Stimulated activated CD8-positive, alpha-beta memory T cell treated with anti-CD3 and anti-CD28 coated beads, Interleukin-12 subunit alpha, Interleukin-12 subunit beta, amount 100 ng/mL, for 4 hours (primary cell): Measurements from ENCODE around the gene ACOT6.
A peak's percentile ranks its signal among the peaks of the same experiment; 100 is the strongest.
"Not testable (repeated sequence)": the region's sequence is repeated elsewhere in the genome, so short reads cannot be mapped to it uniquely, and the experiment has no call there.

Experiments
- DNase-seq: peaks from one replicate; pipeline ENCODE4 v3.0.0-alpha.2; 2020; ENCODE audit warnings: low read depth

ACOT6 gene, protein sequence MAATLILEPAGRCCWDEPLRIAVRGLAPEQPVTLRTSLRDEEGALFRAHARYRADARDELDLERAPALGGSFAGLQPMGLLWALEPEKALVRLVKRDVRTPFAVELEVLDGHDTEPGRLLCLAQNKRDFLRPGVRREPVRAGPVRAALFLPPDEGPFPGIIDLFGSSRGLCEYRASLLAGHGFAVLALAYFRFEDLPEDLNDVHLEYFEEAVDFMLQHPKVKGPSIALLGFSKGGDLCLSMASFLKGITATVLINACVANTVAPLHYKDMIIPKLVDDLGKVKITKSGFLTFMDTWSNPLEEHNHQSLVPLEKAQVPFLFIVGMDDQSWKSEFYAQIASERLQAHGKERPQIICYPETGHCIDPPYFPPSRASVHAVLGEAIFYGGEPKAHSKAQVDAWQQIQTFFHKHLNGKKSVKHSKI

DNA sequence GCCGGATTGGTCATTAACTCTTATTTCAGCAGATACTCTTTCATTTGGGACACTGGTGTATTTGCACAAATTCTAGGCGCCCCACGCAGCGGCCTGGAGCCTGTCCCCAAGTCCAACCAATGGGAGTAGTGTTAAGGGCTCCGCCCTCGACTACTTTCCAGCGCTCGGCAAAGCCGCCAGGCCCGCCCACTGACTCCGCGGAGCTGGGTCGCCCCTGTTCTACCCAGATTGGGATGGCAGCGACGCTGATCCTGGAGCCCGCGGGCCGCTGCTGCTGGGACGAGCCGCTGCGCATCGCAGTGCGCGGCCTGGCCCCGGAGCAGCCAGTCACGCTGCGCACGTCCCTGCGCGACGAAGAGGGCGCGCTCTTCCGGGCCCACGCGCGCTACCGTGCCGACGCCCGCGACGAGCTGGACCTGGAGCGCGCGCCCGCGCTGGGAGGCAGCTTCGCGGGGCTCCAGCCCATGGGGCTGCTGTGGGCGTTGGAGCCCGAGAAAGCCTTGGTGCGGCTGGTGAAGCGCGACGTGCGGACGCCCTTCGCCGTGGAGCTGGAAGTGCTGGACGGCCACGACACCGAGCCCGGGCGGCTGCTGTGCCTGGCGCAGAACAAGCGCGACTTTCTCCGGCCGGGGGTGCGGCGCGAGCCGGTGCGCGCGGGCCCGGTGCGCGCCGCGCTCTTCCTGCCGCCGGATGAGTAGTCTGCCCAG, at the start of gene ACOT6:
Gene ACOT6, plus strand, starts transcription at position 179 of the 707 bp plus-strand sequence. Its CDS starts 55 bp downstream, at position 234.
- DNase-seq: peak; percentile 54

DNA sequence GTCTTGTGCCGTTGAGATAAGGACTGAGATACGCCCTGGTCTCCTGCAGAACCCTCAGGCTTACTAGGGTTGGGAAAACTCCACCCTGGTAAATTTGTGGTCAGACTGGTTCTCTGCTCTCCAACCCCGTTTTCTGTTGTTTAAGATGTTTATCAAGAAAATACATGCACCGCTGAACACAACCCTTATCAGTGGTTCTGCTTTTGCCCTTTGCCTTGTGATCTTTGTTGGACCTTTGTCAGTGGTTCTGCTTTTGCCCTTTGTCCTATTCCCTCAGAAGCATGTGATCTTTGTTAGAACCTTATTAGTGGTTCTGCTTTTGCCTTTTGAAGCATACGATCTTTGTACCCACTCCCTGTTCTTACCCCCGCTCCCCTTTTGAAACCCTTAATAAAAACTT, 49.6 kb upstream of the ACOT6 start:
- not testable (repeated sequence) for DNase-seq

DNA sequence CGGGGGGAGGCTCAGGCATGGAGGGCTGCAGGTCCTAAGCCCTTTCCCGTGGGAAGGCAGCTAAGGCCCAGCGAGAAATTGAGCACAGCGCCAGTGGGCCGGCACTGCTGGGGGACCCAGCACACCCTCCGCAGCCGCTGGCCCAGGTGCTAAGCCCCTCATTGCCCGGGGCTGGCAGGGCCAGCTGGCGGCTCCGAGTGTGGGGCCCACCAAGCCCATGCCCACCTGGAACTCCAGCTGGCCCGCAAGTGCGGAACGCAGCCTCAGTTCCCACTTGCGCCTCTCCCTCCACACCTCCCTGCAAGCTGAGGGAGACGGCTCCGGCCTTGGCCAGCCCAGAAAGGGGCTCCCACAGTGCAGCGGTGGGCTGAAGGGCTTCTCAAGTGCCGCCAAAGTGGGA, 45.9 kb upstream of the ACOT6 start:
- DNase-seq: not testable (repeated sequence)

DNA sequence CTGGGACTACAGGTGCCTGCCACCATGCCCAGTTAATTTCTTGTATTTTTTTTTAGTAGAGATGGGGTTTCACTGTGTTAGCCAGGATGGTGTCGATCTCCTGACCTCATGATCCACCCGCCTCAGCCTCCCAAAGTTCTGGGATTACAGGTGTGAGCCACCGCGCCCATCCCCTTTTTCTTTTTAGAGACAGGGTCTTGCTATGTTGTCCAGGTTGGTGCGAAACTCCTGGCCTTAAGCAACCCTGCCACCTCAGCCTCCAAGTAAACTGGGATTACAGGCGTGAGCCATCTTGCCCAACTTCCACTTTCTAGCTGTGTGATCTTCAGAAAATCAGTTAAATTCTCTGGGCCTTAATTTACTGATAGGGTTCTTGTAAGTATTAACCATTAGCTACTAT, 45.4 kb upstream of the ACOT6 start:
- DNase-seq: not testable (repeated sequence)

DNA sequence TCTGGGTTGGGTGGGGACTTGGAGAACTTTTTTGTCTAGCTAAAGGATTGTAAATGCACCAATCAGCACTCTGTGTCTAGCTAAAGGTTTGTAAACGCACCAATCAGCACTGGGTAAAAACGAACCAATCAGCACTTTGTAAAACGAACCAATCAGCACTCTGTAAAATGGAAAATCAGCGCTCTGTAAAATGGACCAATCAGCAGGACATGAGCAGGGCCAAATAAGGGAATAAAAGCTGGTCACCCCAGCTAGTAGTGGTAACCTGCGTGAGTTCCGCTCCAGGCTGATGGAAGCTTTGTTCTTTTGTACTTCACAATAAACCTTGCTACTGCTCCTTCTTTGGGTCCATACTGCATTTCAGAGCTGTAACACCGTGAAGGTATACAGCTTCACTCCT, 45.0 kb upstream of the ACOT6 start:
- no peak for DNase-seq

DNA sequence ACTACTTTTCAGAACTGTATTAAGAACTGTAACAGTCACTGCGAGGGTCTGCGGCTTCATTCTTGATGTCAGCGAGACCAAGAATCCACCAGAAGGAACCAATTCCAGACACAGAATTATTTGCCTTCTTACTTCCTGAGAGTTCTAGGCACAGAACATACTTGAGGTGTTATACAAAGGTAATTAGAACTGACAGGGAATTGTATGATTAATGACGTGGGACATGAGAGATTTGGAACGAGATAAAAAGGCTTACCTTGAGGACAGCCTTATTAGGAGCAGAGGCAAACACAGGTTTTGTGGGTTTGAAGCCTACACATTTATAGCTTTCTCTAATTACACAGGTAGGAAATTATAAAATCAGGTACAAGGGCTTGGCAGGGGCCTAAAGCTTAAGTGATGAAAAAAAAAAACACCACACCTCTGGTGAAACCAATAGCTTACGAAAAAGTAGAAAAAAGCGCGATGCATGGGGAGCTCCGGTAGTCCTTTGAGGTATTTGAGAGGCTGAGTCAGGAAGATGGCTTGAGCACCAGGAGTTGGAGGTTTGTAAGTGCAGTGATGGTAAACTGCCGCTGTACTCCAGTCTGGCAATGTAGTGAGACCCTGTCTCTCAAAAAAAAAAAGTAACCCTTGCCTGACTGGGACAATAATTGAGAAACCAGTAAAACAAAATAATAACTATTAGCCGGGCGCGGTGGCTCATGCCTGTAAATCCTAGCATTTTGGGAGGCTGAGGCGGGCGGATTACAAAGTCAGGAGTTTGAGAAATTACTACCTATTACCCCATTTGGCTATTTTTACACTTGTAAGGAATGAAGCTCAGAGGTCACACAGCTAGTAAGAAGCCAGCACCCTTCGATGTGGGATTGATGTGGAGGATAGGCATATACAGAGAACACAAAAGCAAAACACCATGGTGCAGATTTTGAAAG, 44.1 kb upstream of the ACOT6 start:
- no peak for DNase-seq

DNA sequence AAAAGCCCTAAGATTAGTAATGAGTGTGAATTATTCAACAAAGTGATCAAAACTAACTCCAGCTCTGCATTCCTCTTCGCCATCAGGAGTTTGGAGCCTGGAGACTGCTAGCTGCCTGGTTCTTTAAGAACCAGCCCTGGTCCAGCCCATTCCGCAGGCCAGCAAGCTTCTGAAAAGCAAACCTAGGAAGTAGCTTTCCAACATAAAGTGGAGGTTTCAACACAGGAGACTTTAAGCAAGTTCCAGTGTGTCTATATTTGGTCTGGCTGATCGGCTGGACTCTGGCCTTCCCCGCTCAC, 43.5 kb upstream of the ACOT6 start:
- DNase-seq: not testable (repeated sequence)

DNA sequence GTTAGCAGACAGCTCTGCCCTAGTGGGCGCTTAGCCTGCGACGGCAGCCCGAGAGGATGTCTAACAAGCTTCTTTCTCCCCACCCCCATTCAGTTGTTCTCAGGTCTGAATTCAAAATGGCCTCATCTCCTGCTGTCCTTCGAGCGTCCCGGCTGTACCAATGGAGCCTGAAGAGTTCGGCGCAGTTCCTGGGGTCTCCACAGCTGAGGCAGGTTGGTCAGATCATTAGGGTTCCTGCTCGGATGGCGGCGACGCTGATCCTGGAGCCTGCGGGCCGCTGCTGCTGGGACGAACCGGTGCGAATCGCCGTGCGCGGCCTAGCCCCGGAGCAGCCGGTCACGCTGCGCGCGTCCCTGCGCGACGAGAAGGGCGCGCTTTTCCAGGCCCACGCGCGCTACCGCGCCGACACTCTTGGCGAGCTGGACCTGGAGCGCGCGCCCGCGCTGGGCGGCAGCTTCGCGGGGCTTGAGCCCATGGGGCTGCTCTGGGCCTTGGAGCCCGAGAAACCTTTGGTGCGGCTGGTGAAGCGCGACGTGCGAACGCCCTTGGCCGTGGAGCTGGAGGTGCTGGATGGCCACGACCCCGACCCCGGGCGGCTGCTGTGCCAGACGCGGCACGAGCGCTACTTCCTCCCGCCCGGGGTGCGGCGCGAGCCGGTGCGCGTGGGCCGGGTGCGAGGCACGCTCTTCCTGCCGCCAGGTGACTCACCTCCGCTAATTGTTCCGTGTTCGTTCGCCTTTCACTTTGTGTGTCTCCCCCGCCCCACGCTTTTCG, 42.9 kb upstream of the ACOT6 start, which contains the start of gene ACOT2:
Gene ACOT2, plus strand, starts transcription at position 29 of the 774 bp plus-strand sequence. Its CDS starts 28 bp downstream, at position 57.
- DNase-seq: peak; percentile 81

DNA sequence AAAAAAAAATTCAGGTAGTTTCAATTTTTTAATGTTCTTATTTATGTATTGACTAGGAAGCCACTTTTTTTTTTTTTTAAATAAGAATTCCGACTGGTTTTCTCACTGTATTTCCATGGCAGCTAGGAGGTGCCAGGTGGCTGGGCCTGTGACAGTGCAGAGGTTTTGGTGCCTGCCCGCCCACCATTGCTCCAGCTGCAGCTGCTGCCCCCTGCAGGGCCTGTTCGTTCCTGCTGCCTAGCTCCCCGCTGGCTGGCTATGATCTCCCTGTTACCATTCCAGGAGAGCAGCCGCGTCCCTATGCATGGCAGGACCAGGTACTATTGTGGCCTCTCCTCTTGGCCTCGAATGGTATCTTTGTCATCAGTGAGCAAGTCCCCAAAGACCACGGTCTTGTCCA, 41.4 kb upstream of the ACOT6 start:
- peak; percentile 43 for DNase-seq

DNA sequence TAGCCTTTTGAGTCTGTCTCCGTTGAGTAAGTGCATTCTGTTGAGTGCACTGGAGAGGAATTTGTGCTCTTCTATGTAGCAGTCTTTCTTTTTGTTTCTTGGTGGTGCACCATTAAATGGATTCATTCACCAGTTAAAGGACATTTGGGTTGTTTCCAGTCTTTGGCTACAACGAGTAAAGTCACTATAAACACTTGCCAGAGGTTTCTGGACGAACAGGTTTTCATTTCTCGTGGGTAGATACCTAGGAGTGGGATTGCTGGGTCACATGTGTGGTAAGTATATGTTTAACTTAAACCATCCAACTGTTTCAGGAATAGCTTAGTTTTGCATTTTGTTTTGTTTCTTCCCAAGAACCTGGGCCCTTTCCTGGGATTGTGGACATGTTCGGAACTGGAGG, 39.3 kb upstream of the ACOT6 start:
- DNase-seq: not testable (repeated sequence)

DNA sequence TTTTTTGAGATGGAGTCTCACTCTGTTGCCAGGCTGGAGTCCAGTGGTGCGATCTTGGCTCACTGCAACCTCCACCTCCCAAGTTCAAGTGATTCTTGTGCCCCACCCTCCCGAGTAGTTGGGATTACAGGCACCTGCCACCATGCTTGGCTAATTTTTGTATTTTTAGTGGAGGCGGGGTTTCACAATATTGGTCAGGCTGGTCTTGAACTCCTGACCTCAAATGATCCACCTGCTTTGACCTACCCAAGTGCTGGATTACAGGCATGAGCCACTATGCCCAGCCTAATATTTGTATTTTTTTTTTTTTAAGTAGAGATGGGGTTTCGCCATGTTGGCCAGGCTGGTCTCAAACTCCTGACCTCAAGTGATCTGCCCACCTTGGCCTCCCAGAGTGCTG, 38.6 kb upstream of the ACOT6 start:
- not testable (repeated sequence) for DNase-seq

DNA sequence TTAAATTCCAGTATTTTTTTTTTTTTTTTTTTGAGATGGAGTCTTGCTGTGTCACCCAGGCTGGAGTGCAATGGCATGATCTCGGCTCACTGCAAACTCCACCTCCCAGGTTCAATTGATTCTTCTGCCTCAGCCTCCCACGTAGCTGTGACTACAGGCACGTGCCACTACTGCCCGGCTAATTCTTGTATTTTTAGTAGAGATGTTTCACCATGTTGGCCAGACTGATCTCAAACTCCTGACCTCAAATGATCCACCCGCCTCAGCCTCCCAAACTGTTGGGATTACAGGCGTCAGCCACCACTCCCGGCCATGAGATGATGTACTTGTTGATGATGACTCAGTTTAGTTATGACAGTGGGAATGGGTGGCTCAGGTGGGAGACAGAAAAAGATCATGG, 38.1 kb upstream of the ACOT6 start:
- DNase-seq: not testable (repeated sequence)

DNA sequence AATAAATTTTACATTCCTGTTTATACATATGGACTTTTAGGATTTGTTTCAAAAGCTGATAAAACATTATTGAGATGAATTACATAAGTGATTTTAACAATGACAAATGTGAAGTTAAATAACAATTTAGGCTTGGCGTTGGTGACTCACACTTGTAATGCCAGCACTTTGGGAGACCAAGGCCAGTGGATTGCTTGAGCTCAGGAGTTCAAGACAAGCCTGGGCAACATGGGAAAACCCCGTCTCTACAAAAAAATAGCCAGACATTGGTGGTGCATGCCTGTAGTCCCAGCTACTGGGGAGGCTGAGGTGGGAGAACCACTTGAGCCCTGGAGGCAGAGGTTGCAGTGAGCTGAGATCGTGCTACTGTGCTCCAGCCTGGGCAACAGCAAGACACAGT, 35.9 kb upstream of the ACOT6 start:
- no peak for DNase-seq

DNA sequence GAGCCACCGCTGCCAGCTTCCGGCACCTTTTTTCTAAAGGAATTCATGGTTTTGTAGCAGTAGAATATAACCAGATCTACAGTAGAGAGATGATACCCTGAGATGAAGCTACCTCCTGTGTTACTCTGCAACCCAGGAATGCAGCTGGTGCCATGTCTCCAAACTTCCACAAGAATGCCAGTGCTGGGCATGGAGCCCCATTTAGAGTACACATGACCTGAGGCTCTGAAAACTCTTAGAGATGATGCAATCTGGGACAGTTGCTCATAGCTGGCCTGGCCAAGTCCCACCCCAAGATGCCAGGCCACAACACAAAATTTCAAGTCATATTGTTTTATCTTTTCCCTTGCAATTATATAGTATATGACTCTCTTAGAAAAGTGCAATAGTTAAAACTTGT, 35.1 kb upstream of the ACOT6 start:
- DNase-seq: not testable (repeated sequence)

DNA sequence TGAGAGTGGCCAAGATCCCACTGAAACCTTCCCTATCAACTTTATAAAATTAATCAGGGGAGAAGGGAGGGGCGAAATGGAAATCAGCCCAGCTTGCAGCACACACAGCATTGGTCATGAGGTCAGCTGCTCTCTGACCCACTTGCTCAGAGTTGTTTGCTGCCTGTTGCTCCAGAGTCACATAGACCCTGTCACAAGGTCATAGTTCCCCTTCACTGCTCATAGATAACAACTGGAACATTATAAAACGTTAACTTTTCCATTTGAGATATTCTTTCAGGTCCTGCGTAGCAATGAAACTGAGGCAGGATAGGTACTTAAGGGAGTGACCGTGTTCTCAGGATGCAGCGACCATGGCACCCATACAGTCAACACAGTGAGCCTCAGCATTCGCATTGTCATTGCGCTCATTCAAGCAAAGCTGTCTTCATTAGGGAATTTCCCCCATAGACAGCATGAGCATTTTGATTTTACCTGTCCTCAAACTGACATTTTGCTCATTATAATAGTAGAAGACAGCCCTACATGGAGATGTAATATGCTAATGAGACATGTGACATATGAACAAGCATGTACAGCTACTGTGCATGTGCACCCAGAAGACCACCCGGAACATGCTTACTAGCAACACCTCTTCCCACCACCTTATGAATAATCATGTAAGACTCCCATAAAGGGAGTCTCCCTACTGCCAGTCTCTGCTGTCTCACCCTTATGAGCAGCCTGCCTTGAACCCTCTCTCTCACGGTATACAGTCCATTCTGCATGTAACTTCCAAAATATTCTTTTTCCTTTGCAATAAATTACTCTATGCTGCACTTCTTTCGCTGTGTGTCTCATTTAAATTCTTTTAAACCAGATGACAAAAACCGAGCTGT, 30.0 kb upstream of the ACOT6 start:
- DNase-seq: not testable (repeated sequence)

DNA sequence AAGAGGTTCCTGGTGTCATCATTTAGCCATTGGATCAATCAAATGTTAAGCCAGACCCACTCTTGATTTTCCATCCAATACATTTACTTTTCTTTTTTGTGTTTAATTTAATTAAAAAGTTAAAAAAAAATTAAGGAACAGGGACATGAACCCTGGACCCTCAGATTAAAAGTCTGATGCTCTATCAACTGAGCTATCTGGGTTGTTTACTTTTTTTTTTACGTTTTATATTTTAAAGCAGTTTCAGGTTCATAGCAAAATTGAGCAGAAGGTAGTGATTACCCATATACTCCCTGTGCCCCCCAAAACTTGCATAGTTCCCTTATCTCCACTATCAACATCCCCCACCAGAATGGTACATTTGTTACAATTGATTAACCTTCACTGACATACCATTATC, 23.6 kb upstream of the ACOT6 start:
- no peak for DNase-seq

DNA sequence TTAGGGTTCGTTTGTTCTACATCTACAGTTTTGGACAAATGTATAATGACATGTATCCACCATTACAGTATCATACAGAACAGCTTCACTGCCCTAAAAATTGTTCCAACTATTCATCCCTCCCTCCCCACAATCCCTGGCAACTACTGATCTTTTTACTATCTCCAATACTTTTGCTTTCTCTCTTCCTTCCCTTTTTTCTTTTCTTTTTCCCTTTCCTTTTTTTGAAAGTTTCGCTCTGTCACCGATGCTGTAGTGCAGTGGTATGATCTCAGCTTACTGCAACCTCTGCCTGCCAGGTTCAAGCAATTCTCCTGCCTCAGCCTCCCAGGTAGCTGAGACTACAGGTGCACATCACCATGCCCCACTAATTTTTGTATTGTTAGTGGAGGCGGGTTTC, 23.2 kb upstream of the ACOT6 start:
- no peak for DNase-seq

DNA sequence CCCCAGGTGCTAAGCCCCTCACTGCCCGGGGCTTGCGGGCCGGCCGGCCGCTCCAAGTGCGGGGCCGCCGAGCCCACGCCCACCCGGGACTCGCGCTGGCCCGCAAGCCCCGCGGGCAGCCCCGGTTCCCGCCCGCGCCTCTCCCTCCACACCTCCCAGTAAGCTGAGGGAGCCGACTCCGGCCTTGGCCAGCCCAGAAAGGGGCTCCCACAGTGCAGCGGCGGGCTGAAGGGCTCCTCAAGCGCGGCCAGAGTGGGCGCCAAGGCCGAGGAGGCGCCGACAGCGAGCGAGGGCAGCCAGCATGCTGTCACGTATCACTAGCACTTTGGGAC, 21.7 kb upstream of the ACOT6 start:
- DNase-seq: not testable (repeated sequence)

DNA sequence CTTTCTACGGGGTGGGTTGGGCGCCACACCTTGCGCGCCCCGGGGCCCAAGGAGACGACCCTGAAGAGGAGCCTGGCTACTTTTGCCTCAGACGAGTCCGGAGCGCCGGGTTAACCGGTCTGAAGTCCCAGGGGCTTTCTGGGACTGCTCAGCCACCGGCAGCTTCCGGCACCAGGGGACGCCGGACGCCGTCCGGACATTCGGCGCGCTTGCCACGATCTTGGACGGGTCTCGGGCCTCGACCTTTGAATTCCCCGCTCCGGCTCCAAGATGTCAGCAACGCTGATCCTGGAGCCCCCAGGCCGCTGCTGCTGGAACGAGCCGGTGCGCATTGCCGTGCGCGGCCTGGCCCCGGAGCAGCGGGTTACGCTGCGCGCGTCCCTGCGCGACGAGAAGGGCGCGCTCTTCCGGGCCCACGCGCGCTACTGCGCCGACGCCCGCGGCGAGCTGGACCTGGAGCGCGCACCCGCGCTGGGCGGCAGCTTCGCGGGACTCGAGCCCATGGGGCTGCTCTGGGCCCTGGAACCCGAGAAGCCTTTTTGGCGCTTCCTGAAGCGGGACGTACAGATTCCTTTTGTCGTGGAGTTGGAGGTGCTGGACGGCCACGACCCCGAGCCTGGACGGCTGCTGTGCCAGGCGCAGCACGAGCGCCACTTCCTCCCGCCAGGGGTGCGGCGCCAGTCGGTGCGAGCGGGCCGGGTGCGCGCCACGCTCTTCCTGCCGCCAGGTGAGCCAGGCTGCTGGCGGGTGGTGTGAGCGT, 20.4 kb upstream of the ACOT6 start, which contains the start of gene ACOT4:
Gene ACOT4, plus strand, starts transcription at position 184 of the 760 bp plus-strand sequence. Its CDS starts 87 bp downstream, at position 271.
- peak; percentile 40 for DNase-seq

DNA sequence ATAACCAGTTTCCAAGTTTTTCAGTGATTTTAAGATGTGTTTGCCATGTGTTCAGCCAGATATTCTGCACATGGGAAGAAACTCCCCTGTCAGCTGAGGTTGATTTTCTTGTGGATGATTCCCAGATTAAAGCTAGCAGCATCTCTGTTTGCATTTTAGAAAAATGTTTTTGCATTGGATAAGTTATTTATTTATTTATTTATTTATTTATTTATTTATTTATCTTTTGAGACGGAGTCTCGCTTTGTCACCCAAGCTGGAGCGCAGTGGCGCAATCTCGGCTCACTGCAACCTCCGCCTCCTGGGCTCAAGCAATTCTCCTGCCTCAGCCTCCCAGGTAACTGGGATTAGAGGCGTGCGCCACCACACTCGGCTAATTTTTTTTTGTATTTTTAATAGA, 17.8 kb upstream of the ACOT6 start:
- DNase-seq: no peak
